A673 (cell line): ENCODE results near the gene SLCO6A1. TPM values are rescaled to one million over a fixed set of nuclear protein-coding genes. Genes with fewer than 3 reads are reported as not detected.

Experiments used
- BruUV-seq: library from RNA; stranded (reverse); fragments of 400-500 nt; replicated peaks from 2 replicates; lab custom pipeline; 2021; lab: Mats Ljungman, UMichigan
- CTCF ChIA-PET: fragments of 300-600 bp; sonication (Branson Sonifier 250); formaldehyde crosslinking; loops from one replicate; lab custom pipeline; 2022; ENCODE audit warnings: antibody characterized with exemption; lab: Charles Lee
- POLR2A ChIA-PET: fragments of 300-600 bp; sonication (Branson Sonifier 250); formaldehyde crosslinking; loops from one replicate; lab custom pipeline; 2022; ENCODE audit warnings: antibody characterized with exemption; ENCODE audit not compliant: low non-redundant PET; lab: Charles Lee
- DNase-seq: peaks from one replicate; pipeline ENCODE4 v3.0.0-alpha.2; 2015; ENCODE audit warnings: low spot score
- H3K27ac ChIP-seq: fragments of 200-600 bp; sonication (generic); 2 replicates; pipeline ENCODE4 v1.5.1; 2016; ENCODE audit warnings: mixed run types, low read depth, mild to moderate bottlenecking, mixed read lengths, antibody characterized with exemption, low read length; ENCODE audit not compliant: poor library complexity, severe bottlenecking
- H3K27me3 ChIP-seq: fragments of 200-600 bp; sonication (generic); replicated peaks from 2 replicates; pipeline ENCODE4 v1.6.1; 2017; ENCODE audit warnings: mixed run types, low read depth, mild to moderate bottlenecking, mixed read lengths, antibody characterized with exemption, low read length; ENCODE audit not compliant: insufficient read depth, poor library complexity
- H3K36me3 ChIP-seq: fragments of 200-600 bp; sonication (generic); 2 replicates; pipeline ENCODE4 v1.6.1; 2016; ENCODE audit warnings: mixed run types, mild to moderate bottlenecking, mixed read lengths, antibody characterized with exemption, low read length; ENCODE audit not compliant: insufficient read depth, poor library complexity, severe bottlenecking
- H3K4me1 ChIP-seq: fragments of 200-600 bp; sonication (generic); 2 replicates; pipeline ENCODE4 v1.6.1; 2017; ENCODE audit warnings: mixed run types, mild to moderate bottlenecking, mixed read lengths, antibody characterized with exemption, low read length; ENCODE audit not compliant: insufficient read depth, poor library complexity, severe bottlenecking
- H3K4me3 ChIP-seq: fragments of 200-600 bp; sonication (generic); 2 replicates; pipeline ENCODE4 v1.5.1; 2016; ENCODE audit warnings: low read depth, mixed run types, mild to moderate bottlenecking, mixed read lengths, low read length; ENCODE audit not compliant: poor library complexity, severe bottlenecking
- H3K9me3 ChIP-seq: fragments of 200-600 bp; sonication (generic); 2 replicates; pipeline ENCODE4 v1.6.1; 2016; ENCODE audit warnings: mixed run types, low read depth, mild to moderate bottlenecking, mixed read lengths, antibody characterized with exemption, low read length; ENCODE audit not compliant: poor library complexity, severe bottlenecking
- EZH2 ChIP-seq: fragments of 200-600 bp; sonication (generic); IDR thresholded peaks from 2 replicates; pipeline ENCODE4 v1.6.1; 2017; ENCODE audit warnings: borderline replicate concordance, low read depth, mild to moderate bottlenecking, mixed read lengths, antibody characterized with exemption, low read length; ENCODE audit not compliant: poor library complexity, severe bottlenecking
- intact Hi-C: fragments of 100-400 bp; cut with micrococcal nuclease; formaldehyde crosslinking; loops from one replicate; pipeline ENCODE4 v1.10.0; 2022; ENCODE audit not compliant: unreplicated experiment
- total RNA-seq: library from RNA; stranded (reverse); gene quantifications from 2 replicates; pipeline ENCODE4 v1.2.3, GENCODE V29; 2021
- TF ChIP-seq, protein P1 (sequence below): fragments of 300-800, 200-600 bp; sonication (generic); conservative IDR thresholded peaks from 2 replicates; pipeline ENCODE4 v1.5.1; 2017; ENCODE audit warnings: low read depth, mild to moderate bottlenecking, antibody characterized with exemption, low read length, moderate library complexity, mixed read lengths

SLCO6A1 gene
- total RNA-seq, 1 experiment from 2014 or later: not detected

DNA sequence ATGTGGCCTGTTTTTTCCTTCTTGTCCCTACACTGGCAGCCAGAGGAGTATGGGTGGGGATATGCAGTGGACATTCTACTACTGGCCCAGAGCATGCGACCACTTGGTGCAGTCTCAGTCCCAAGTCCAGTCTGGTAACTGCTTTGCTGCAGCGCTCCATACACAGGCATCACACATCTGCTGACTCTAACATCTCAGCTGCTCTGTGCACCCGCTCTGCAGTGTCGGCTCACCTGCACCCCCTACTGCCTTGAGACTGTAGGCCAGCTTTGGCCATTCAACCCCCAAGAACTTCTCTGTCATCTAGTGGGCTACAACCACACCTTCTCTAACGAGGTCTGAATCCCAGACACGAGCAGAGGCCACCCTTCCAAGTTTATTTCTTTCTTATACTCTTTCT, 46.4 kb upstream of the SLCO6A1 start:
- Histone ChIP-seq H3K27me3 (no peaks in the 10 kb centered on the region), H3K4me1 (no peaks in the 10 kb centered on the region), H3K27ac (no peak overlapping the region), H3K9me3 (no peaks in the 10 kb centered on the region), H3K4me3 (no peak overlapping the region), H3K36me3 (no peaks in the 10 kb centered on the region)
- POLR2A ChIA-PET: no interaction called here
- TF ChIP-seq, protein P1, sequence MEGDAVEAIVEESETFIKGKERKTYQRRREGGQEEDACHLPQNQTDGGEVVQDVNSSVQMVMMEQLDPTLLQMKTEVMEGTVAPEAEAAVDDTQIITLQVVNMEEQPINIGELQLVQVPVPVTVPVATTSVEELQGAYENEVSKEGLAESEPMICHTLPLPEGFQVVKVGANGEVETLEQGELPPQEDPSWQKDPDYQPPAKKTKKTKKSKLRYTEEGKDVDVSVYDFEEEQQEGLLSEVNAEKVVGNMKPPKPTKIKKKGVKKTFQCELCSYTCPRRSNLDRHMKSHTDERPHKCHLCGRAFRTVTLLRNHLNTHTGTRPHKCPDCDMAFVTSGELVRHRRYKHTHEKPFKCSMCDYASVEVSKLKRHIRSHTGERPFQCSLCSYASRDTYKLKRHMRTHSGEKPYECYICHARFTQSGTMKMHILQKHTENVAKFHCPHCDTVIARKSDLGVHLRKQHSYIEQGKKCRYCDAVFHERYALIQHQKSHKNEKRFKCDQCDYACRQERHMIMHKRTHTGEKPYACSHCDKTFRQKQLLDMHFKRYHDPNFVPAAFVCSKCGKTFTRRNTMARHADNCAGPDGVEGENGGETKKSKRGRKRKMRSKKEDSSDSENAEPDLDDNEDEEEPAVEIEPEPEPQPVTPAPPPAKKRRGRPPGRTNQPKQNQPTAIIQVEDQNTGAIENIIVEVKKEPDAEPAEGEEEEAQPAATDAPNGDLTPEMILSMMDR: peak; percentile 33
- no peak for TF ChIP-seq EZH2
- BruUV-seq: no TSS peak
- intact Hi-C loops: loop anchor here (10.0 kb wide), 1 partner anchor 930 kb away; no protein-coding TSS in a partner anchor
- DNase-seq: peak; percentile 19
- CTCF ChIA-PET: no interaction called here

DNA sequence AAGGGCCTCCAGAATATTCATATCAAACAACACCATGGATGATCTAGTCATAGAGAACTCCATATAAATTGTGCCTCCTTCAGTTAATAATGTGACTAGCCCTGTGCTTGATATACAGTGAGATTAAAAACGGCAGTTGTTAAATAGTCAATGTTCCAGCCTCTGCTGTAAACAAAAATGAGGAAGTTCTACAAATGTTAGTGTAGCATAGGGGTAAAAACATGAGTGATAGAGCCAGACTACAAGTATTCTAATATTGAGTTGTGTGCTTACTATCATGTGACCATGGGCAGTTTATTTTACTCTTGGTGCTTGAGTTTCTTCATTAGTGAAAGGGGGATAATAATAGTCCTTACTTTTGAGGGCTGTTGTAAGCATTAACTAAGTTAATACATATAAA, 43.3 kb upstream of the SLCO6A1 start:
- intact Hi-C loops: loop anchor here (10.0 kb wide), 1 partner anchor 933 kb away; no protein-coding TSS in a partner anchor
- CTCF ChIA-PET: no interaction called here
- H3K9me3 ChIP-seq: no peaks in the 10 kb centered on the region
- POLR2A ChIA-PET: interaction anchor here (0.7 kb wide), 1 partner anchor 270 kb away, joined by 3 read pairs; no protein-coding TSS in a partner anchor
- no peak overlapping the region for H3K4me3 ChIP-seq
- no peak overlapping the region for H3K27ac ChIP-seq
- no TSS peak for BruUV-seq
- H3K27me3 ChIP-seq: no peaks in the 10 kb centered on the region
- no peaks in the 10 kb centered on the region for H3K4me1 ChIP-seq
- TF ChIP-seq, protein P1: no peak
- no peak for TF ChIP-seq EZH2
- no peaks in the 10 kb centered on the region for H3K36me3 ChIP-seq
- DNase-seq: no peak

DNA sequence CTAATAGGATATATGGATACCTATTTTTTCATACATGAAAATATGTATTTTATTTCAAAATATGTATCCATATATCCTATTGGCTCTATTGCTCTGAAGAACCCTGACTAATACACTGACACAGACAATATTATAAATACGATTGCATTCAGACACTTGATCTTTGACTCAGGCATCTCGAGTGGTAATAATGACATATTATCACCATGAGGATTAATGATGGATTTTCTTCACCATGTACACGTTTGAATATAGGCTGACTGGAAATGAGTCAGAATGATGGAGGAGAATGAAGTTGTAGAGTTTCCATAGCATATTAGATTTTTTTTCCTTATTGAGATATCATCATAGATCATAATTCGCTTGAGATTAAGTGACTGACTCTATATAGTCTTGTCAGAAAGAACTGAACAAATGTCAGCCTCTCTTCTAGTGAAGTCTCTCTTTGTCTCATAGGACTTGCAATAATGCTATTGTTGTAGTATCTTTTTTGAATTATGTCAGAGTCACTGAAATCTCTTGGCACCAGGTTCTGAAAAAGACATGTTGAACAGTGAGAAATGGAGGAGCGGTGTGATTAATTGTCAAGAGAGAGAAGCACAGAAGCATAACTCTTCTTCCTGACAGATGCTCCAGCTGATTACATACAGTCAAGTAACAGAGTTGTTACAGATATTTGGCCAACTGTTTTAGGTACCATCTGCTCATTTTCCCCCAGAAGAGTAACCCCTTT, 41.4 kb upstream of the SLCO6A1 start:
- no peak for DNase-seq
- no TSS peak for BruUV-seq
- Histone ChIP-seq H3K36me3 (no peaks in the 10 kb centered on the region), H3K4me3 (no peak overlapping the region), H3K9me3 (no peaks in the 10 kb centered on the region), H3K27ac (no peak overlapping the region), H3K27me3 (no peaks in the 10 kb centered on the region), H3K4me1 (no peaks in the 10 kb centered on the region)
- intact Hi-C loops: loop anchor here (5.0 to 10.0 kb wide), 2 partner anchors 682 to 935 kb away; no protein-coding TSS in a partner anchor
- POLR2A ChIA-PET: no interaction called here
- TF ChIP-seq, protein P1: no peak
- no peak for TF ChIP-seq EZH2
- CTCF ChIA-PET: no interaction called here
